C4-2B (cell line): Measurements from ENCODE around the gene NDUFS8.

Experiments
- H3K27ac ChIP-seq: fragments of 450-650 bp; 2 replicates; pipeline ENCODE4 v1.5.1; 2017
- CTCF ChIP-seq: fragments of 450-650 bp; conservative IDR thresholded peaks from 2 replicates; pipeline ENCODE4 v1.5.1; 2017; ENCODE audit warnings: mild to moderate bottlenecking
- ZFX ChIP-seq: fragments of 450-650 bp; IDR thresholded peaks from 2 replicates; pipeline ENCODE4 v1.6.1; 2017

Gene NDUFS8

DNA sequence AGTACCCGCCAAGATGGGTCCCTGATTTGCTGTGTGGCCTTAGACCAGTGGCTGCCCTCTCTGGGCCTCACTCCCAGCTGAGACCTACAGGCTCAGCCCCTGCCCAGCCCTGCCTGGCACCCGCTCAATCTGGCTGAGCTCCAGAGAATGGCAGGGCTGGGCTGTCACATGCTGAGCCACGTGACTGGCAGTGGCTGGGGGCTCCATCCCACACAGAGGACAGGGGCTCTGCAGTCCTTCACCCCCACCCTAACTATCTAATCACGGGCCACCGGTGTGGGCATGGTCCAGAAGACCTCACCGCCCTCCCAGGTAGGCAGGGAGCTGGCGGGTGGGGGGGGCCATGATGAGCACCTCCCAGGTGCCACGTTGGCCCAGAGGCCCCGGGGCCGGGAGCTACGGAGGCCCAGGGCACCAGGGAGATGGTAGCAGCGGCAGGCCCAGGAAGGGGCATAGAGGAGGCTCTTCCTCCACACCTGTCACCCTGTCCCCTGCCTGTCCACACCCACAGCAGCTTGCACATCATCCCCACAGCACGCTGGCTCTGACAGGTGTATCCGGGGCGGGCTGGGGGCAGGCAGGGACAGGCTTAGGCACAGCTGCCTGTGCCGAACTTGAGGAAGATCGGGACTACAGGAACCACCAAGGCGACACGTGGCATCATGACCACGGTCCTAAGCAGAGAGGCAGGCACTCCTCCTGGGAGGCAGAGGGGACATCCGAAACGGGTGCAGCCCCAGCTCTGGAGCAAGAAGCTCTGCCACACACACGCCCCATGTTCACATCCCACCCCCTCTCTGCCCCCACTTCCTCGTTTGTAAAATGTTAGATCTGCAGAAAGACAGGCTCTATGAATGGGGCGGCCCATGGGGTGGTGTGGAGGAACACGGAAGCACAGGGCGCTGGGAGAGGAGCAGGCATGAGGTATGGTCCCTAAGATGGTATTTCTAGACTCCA lies 21.8 kb upstream of the NDUFS8 start:
- no peak overlapping the region for H3K27ac ChIP-seq
- no peak for TF ChIP-seq CTCF
- TF ChIP-seq ZFX, result no peak

- H3K27ac ChIP-seq, result no peak overlapping the region; the same call in 1 of the 2 replicates
Observed at GRCh38 chr11:68009391-68010089, 20.9 kb upstream of the NDUFS8 start.

DNA sequence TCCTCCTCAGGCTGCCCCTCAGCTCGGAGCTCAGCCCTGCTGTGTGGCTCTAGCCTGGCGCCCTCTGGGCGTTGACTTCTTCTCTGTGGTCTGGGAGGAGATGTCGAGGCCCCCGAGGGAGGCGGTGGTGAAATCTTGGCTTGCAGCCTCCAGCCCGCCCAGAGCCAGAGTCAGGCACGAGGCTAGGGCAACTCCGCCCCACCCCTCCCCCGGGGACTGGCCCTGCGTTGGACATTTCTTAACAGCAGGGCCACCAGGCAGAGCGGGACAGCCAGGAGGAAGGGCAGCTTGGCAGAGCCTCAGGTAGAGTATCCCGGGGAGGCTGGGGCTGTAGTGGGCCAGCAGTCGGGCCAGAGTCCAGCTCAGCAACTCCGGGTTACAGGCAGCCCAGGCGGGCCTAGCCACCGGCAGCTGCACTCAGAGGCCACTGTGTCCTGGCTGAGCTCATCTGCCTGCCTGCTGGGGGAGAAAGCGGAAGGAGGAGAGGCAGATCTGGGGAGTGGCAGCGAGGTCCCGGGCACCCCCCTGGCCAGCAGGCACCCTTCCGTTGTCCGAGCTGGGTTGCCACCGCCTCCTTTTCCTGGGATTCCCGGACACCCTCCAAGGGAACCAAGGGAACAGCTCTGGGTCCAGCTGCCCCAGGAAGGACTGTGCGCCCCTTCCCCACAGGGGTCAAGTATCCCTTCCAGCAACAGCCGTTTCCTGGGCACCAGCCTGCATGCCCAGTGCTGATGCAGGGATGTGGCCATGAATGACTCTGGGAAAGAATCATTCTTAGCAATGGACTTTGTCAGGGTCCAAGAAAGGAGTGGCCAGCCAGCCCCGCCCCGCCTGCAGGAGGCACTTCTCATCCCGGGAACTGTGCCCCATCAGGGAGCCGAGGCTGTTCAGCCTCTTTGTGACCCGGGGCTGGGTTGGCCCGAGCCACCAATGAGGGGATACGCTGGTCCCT lies 20.1 kb upstream of the NDUFS8 start, which contains the start of gene ALDH3B1:
TSS of gene ALDH3B1 (plus strand) at position 238 of the 952 bp plus-strand sequence. CDS start 4,971 bp downstream, outside the sequence.
- TF ChIP-seq CTCF (no peak), ZFX (no peak)
- no peak within 1 kb of the TSS; the same call in 1 of the 2 replicates for H3K27ac ChIP-seq

More at GRCh38 chr11:68009391-68010089, 20.9 kb upstream of the NDUFS8 start:
- no peak for TF ChIP-seq CTCF
- no peak for TF ChIP-seq ZFX

DNA sequence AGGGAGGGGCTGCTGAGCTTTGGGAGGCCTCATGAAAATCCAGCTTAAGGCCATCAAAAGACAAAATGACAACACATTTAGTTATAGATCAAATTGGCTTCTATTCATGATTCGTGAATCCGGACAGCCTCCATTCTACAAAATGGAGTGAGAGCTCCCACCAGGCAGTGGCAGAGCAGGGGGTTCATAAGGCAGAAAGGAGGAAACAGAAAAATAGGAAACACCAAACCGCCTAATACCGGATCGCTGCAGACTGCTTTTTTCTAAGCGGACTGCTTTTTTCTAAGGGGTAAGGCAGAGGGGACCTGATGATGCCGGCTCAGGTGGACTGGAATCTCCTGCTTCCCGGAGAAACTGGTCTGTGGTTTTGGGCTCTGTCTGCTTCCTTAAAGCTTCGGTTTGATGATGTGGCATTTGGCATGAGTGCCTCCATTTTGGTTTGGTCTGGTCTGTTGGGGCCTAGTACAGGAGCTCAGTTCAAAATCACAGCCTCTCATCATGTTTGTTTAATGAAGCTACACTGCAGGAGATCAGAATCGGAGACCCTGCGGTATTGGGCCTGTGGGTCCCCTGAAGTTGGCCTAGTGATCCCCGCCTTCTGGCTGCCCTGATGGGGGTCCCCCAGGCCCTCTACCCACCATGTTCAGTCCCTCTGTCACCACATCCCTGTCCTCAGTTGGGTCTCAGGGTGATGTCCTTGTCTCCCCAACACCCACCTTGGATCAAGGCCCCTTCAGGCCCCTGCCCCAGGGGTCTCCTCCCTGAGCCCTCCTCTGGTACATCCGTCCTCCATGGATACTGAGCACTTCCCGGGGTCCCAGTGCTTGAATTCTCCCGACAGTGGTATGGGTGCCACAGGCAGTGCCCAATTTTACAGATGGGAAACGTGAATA lies 19.2 kb upstream of the NDUFS8 start:
- H3K27ac ChIP-seq, result no peak overlapping the region
- TF ChIP-seq CTCF, result no peak
- no peak for TF ChIP-seq ZFX

DNA sequence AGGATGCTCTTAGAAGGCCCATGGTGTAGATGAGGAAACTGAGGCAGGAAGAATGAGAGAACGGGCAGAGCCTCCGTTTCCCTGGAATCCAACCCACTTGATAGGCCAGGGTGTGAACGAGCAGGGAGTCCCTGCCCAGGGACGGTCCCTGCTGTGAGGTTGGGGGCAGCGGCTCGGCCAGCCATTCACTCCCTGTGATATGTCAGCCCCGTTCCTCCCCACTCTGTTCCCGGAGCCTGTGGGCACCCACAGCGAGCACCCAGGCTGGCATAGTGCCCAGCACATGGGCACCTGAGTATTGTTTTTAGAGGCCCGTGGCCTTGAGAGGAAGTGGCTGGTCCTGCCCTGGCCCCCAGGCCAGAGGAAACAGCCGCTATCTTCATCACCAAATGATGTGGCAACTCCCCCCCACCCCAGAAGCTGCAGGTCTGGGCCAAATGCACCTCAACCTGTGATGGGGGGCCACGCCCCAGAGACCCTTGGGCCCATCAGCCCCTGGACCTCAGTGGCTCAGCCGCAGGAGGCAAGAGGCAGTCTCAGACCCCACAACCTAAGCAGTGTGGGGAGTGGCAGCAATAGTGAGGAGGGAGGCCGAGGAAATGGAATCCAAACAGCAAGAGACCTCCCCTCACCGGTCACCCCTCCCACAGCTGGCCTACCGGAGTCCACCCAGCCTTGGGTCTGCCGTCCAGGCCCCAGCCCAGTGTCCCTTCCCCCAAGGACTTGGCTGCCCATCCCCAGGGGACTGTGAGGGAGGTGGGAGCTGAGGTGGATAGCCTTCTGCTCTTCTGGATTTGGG lies 18.2 kb upstream of the NDUFS8 start:
- TF ChIP-seq ZFX (no peak), CTCF (no peak)
- no peak overlapping the region for H3K27ac ChIP-seq
